ENCODE data around the gene CDV3.

The CDV3 gene

DNA sequence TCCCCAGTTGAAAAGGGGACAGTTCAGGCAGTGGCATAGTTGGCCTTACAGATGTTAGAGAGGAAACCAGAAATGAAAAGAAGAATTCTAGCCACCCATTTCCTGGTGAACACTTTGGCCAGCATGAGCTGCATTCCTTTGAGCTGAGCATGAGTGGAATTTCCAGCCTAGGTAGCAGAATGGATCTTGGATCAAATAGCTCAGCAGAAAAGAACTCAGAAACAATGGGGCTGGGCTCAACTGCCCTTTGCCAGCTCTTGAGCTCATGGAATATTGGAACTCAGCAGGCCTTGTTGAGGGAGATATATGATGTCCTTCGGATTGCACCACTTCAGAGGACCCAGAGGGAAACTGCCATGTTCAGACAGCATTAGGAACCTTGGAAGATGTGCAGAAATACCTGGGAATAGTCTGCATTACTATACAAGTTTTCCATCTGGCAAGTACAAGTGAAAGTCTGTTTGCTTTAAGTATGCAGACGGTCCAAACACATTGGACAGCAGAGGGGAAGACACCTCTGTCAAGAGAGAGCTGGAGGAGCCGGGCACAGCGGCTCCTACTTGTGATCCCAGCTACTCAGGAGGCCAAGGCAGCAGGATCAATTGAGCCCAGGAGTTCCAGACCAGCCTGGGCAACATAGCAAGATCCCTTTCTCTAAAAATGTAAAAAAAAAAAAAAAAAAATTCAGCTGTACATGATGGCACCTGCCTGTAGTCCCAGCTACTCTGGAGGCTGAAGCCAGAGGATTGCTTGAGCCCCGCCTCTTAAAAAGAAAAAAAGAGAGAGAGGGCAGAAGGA, 3.1 kb upstream of the CDV3 start:
- no peak for DNase-seq

DNA sequence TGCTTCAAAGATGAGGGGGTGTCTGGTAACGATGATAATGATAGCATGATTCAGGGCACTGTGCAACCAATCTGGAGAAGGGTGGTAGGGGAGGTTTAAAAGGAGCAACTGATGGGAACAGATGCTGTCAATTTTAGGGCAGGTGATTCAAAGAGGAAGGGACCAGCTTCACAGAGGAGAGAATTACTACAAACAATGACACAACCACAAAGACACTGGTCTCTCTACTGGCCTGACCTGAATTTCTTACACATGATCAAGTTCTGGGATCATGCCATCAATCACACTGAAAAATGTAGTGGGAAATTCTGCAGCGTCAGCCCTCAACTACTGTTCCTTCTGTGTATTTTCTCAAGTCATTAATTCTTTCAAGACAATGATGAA, 2.6 kb upstream of the CDV3 start:
- no peak for DNase-seq

DNA sequence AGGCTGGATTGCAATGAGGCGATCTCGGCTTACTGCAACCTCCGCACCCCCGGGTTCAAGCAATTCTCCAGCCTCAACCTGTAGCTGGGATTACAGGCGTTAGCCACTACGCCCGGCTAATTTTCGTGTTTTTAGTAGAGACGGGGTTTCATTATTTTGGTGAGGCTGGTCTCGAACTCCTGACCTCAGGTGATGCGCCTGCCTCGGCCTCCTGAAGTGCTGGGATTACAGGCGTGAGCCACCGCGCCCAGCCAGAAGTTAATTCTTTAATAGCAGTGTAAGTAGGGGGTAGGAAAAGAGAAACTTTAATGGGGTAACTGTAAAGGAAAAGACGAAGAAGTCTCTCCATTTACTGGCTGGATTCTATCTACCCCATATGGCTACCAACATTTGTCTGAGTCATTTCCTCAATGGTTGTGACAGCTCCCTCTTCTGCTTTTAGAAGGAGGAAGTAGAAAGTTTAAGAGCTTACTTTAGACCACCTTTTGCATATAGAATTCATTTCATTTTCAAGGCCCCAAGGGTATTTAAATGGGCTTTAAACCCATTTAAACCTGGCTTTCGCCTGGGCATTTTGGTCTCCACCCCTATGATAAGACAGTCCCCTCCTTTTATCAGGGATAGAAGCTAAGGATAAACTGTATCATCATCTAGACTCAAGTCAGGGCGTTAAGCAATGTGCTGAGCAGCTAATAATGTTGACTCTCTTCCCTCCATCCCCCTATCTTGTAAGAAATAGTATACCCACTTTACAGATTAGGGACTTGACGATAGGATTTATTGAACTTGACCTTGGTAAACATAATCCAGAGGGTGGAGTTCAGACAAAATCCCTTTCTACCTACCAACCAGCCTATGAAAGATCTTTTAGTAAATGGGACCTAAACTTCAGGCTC, 1.1 kb upstream of the CDV3 start:
- DNase-seq: no peak

DNA sequence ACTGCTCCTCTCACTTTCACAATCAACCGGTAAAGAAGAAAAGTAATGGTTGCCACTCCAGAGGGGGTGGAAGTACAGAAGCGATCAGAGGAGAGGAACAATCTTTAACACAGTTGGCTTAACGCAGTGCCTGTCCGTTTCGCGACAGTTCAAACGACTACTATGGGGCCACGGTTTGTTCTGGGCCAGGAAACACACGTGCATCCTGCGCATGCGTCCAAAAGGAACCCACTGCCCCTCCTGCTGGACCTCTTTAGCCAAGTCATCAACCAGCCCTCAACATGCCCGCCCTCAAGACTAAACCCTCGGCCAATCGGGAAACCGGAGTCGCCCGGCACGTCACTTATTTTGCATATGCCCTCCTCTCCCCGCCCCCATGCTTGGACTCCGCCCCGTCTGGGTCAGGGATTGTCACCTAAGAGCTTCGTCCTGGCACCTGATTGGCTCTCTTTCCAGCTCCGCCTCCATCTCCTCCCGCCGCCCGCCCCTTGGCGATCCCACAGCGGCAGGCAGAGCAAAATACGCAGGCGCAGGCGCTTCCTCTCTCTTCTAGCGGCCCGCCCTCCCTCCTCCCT, 345 bp upstream of the CDV3 start:
- DNase-seq: no peak

DNA sequence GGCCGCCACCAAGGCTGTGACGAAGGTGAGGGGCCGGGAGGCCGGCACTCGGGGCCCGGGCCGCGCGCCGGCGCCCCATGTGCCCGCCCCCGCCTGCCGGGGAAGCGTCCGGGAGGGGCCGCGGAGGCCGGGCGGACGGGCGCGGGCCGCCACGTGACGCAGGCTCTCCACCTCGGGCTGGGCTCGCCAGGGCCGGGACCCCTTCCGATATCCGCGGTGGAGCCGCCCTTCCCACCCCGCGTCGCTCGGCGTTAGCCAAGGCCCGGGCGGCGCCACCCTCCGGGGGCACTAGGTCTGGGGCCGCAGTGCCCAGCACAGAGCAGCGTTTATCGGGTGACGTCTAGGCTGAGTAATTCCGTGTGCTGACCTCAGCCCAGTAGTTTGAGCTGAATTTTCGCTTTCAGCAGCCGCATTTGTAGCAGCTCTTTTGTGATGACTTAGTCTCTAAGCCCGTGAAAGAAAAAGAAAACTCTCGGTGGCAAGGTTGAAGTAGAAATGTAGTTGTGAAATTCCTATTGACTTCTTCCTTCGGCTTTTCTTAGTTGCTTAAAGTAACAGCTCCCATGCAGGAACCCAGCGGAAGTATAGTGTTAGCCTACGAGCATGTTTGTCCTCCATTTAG, 885 bp downstream of the CDV3 start:
- no peak for DNase-seq

DNA sequence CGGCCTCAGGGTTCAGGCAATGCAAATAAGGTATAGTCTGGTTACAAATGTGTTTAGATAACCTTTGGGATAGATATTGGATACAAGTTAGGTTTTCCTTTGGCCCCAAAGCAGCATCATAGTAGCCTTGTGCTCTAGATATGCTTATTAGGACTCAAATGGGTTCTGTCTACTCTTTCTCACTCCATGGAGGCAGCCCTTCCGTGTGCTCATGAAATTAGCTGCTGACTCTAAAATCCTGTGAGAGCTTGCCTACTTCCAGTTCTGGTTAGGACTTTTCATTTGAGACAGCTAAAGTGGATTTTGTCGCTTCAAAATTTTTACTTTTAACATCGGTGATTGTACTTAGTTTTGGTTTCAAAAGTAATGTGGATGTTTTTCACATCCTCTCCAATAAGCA, 1.6 kb downstream of the CDV3 start:
- DNase-seq: no peak

DNA sequence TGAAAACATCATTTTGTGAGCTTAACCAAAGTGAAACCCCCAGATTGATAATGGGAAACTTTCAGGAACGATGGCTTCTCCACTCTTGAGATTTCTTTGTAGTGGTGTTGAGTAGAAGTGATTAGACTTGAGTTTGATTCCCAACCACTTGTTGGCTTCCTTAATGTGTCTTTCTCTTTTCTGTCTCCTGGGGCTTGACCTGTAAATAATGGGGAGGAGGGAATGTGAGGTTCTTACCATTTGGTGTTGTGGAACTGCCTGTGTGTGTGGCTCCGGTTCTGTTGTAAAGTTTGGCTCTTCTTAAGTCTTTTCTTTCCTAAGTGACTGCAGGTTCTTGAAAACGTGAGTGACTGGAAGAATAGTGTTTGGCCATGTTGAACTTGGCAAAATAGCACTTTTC, 2.7 kb downstream of the CDV3 start:
- no peak for DNase-seq

DNA sequence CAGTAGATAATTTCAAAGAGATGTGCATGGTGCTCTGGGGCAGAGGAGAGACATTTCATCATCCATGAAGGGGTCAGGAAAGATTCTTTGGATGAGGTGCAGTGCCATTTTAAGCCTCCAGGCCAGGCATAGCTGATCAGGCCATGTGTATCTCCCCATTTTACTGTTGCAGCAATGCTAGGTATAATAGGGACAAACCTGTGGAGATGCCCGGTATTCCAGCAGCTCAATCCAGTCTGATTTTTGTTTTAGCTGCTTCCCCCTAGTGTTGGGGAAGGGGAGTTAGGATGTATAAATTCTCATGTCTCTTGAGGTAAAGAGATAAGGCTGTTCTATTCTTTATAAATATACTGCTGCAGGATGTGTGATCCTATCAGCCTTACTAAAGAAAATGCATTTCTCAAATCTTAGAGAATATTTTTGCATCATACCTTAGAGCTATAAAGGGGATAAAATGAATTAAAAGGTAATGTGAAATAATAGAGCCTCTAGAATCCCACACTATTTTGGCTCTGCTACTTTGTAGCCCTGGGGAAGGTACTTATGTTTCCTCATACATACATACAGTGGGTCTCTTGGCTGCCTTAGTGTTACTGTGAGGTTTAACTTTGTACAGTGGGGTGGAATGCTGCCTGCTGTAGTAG, 5.2 kb downstream of the CDV3 start:
- no peak for DNase-seq

DNA sequence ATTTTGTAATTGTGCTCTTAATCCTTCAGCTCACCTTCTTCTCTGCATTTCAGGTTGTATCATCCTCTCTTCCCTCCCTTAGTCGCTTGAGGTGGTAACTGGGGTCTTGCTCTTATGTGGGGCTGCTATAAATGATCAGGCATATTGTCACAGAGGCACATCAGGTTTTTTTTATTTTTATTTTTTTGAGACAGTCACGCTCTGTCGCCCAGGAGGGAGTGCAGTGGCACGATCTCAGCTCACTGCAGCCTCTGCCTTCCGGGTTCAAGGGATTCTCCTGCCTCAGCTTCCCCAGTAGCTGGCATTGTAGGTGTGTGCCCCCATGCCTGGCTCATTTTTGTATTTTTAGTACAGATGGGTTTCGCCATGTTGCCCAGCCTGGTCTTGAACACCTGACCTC, 9.9 kb downstream of the CDV3 start:
- DNase-seq: no peak

DNA sequence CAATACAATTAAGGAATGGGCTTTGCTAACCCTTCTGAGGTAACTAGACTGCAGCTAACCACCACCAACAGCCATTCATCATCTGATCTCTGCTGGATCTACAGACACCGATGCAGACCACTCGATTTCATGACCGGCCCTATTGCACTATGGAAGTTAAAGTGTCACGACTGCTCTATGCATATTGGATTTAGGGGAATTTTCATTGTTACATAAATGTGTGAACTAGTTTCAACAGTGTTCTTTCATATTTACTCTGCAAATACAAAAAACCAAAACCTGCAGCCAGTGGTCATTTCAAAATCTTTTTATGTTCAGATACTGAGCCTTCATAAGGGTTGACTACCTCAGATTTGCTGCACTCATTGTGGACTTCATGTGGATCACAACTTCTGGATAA, 14.5 kb downstream of the CDV3 start:
- DNase-seq: no peak

DNA sequence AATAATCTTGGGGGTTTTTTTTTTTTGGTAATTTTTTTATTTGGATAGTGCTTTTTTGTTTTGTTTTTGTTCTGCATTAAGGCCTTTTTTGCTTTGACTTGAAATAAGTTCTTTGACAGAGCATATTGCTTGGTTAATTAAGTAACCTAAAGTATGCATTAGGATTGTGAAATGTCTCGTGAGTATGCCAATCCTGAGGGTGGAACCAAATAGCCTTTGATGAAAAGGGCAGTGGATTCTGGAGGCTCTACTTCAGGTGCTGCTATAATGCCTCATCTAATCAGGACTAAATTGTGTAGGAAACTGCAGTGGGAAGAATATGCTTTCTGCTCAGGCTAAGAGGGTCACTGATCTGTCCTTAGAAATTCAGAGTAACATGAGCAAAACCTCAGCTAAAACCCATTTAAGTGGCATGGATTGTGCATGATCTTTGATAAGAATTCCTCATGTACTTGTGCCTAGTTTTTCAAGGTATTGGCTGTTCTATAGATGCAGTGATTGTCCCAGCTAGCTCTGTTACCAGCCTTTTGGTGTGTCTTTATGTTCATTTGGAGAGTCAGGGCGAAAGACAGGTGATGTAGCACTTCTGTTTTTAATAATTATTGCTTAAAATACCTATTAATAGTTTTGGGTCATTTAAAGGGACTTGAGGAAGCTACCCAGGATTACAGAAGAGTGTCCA, 15.4 kb downstream of the CDV3 start:
- DNase-seq: no peak

DNA sequence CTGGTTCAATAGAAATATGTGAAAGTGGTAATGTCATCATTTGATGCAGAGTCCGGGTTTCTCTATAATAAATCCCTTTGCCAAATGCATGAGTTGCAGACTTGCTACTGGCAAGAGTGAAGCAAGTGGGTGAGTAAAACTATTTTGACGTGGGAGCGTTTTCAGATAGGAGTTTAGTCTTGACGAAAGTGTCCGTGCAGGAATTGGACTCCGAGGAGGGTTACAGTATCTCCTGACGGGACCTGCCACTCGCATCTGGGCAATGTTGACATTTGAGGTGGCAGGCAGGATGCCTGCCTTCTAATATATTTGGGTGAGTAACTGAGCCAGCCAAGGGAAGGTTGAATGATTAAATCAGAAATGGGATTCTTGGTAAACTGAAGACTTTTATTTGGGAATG, 16.0 kb downstream of the CDV3 start:
- DNase-seq: no peak

DNA sequence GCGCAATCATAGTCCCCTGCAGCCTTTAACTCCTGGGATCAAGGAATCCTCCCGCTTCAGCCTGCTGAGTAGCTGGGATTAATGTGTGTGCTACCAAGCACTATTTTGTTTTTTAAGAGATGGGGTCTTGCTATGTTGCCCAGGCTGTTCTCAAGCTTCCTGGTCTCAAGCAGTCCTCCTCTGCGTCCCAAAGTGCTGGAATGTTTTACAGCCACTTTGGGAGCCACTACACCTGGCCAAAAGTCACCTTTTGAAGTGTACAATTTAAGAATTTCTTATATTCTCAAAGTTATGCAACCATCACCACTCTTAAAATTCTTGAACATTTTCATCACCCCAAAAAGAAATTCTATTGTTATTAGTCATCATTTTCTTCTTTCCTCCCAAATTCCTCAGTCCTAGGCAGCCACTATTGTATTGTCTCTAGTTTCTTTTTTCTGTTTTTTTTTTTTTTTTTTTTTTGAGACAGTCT, 17.8 kb downstream of the CDV3 start:
- no peak for DNase-seq

DNA sequence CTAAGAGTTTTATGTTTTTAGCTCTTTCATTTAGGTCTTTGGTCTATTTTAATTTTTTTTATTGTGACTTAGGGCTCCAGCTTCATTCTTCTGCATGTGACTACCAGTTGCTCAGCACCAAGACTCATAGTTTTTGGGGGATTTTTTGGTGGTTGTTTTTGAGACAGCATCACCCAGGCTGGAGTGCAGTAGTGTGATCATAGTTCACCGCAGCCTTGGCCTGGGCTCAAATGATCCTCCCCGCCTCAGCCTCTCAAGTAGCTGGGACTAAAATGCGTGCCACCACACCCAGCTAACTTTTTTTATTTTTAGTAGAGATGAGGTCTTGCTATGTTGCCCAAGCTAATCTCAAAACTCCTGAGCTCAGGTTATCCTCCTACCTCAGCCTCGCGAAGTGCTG, 19.4 kb downstream of the CDV3 start:
- no peak for DNase-seq

DNA sequence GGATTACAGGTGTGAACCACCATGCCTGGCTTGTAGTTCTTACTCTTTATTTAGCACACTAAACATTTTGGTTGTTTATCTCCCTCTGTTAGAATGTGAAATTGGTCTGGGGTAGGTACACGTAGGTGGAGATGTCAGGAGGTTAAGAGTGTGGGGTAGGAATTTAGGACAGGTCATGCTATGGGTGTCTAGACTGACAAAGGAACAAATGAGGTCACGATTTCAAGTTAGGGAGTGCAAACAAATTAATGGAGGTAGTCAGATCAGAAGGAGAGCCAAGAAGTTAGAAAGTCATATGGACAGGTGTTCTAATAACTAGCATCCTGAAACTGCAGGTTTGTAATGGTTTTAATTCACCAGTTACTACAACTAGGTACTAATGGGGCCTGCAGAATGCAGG, 19.8 kb downstream of the CDV3 start:
- no peak for DNase-seq

DNA sequence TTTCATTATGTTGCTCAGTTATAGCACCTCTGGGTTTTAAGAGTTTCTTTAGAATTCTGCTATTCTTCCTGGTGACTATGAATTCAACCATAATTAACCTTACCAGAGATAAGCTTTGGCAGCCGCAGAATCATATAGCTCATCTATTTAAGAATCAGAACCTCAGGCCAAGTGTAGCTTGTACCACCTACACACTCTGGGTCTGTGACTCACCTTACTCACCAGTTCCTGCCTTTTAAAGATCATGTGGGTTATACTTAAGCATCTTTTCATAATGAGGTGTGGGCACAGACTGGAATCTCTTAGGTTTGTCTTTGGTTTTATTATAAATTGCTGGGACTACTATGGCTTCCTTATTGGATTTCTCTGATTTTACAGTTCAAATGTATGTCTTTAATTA, 21.9 kb downstream of the CDV3 start:
- DNase-seq: no peak

DNA sequence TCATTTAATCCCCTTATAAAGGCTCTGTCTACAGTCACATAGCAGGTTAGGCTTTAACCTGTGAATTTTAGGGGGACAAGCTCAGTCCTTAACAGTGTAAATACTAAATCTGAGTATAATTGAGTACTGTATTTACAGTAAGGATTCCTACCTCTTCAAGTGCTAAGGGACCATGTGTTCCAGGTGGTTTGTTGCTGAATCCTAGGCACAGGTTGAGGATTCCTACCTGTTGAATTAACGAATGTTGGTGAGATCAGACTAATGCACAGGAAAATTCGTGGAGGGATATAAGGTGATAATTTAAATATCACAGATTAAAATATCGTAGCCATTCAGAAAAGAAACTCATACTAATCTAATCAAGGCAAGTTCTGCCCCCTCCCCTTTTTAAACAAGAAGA, 24.9 kb downstream of the CDV3 start:
- DNase-seq: no peak

DNA sequence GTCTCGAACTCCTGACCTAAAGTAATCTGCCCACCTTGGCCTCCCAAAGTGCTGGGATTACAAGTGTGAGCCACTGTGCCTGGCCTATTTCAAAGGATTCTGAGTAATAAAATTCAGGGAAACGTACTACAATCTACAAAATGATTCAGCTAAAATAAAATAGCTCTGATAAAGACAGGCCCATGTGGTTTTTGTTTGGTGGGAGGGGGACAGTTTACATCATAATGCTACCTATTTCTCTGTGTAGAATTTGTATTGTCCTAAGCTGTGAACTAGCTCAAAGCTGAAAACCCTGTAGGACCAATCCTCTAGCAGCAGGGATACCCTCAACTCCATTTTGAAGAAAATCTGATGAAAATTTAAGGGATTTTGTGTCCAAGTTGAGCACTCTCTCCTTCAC, 25.8 kb downstream of the CDV3 start:
- DNase-seq: no peak

DNA sequence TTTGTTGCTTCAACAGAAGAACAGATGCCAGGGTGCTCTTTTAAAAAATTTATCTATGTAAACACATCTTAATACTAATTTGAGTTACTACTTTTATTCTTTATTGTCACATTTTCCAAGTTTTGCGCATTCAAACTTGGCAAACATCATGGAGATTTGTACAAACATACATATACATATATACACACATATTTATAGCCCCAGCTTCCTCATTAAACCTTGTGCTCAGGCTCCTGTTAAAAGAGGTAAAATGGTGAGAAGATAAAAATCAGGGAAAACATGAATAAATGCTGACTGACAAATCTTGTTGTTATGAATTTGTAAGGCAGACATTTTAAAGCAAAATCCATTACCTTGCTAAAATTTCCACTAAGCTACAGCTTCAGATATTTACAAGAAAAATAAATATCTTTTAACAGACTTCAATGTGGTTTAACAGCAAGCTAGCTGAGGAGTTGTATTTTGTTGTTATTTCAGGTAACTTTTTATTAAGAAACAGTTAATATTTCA, 27.1 kb downstream of the CDV3 start:
- DNase-seq: no peak

DNA sequence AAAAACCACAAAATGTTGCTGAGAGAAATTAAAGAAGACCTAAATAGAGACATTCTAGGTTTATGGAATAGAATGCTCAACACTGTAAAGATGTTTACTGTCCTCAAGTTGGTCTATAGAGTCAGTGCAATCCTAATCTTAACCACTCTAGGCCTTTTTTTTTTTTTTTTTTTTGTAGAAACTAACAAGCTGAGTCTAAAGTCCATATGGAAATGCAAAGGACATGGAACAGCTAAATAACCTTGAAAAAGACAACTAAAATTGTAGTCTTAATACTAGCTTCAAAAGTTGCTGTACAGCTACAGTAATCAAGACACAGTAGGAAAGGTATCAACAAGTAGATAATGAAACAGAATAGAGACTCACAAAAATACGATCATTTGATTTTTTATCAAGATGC, 32.9 kb downstream of the CDV3 start:
- DNase-seq: no peak

DNA sequence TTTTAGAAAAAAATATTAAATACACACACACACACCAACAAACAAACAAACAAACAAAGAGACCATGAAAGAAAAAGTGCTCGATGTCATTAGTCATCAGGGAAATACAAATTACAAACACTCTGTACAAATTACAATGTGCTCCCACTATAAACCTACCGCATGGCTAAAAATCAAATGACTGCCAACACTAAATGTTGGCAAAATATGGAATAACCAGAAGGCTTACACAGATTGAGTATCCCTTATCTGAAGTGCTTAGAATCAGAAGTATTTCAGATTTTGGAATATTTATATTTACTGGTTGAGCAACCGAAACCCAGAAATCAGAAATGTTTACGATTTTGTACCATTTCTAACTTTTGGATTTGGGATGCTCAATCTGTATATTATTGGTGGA, 33.4 kb downstream of the CDV3 start:
- DNase-seq: no peak

DNA sequence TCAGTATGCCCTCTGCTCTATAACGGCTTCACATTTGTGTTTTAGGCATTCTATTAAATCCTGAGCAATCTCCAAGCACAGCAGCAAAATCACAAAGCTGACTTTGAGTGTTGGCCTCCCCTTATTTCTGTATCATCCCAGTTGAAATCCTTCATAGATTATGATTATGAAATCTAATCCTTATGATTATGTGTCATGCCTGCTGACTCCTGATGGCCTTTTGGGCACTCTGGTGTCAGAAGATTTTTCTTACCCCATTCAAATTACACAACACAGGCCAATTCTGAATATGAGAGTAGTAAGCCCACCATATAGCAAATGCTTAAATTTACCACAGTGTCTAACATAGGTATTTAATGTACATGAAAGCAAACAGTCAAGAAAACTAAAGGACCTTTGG, 34.3 kb downstream of the CDV3 start:
- no peak for DNase-seq
